ENCODE data around the gene OR6C76.

- TF ChIP-seq CTCF (IDR thresholded peaks at IDR 0.05) (no peak), POLR2A (IDR thresholded peaks at IDR 0.05) (no peak)
These were observed 20.3 kb downstream of the OR6C76 start for GRCh38 chr12:55446326-55446725.
